ENCODE measurements around the gene C4BPB.

DNA sequence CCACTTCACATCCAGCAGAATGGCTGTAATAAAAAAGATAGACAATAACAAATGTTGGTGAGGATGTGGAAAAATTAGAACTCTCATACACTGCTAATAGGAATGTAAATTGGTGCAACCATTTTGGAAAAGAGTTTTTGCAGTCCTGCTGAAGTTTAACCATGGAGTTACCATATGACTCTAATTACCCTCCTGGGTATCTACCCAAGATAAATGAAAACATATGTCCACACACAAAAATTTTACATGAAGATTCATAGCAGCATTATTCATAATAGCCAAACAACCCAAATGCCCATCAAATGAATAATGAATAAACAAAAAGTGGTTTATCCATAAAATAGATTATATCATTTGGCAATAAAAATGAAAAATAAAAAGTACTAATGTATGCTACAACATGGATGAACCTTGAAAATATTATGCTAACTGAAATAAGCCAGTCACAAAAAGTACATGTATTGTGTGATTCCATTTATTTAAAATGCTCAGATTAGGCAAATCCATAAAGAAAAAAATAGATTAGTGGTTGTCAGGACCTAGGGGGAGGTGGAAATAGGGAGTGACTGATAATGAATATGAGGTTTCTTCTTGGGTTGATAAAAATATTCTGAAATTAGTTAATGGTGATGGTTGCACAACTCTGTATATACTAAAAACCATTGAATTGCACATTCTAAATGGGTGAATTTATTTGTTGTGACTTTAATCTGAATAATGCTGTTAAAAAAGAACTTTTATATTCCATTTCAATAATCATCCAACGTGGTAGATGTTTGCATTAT is 41.8 kb downstream of the C4BPB start:
- TF ChIP-seq, protein P1, sequence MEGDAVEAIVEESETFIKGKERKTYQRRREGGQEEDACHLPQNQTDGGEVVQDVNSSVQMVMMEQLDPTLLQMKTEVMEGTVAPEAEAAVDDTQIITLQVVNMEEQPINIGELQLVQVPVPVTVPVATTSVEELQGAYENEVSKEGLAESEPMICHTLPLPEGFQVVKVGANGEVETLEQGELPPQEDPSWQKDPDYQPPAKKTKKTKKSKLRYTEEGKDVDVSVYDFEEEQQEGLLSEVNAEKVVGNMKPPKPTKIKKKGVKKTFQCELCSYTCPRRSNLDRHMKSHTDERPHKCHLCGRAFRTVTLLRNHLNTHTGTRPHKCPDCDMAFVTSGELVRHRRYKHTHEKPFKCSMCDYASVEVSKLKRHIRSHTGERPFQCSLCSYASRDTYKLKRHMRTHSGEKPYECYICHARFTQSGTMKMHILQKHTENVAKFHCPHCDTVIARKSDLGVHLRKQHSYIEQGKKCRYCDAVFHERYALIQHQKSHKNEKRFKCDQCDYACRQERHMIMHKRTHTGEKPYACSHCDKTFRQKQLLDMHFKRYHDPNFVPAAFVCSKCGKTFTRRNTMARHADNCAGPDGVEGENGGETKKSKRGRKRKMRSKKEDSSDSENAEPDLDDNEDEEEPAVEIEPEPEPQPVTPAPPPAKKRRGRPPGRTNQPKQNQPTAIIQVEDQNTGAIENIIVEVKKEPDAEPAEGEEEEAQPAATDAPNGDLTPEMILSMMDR (conservative IDR thresholded peaks at IDR 0.05; ENCODE audit: low read depth, low read length) = no peak
- no peak for TF ChIP-seq EZH2 (IDR thresholded peaks at IDR 0.05; ENCODE audit: low read length, unreplicated experiment)
